Measurements from ENCODE around the gene TLR4. TPM values are rescaled to one million over a fixed set of nuclear protein-coding genes. Genes with fewer than 3 reads are reported as not detected.

The TLR4 gene
- total and polyA plus RNA-seq, 2 experiments from 2014 or later, result 0.06 to 0.17 TPM

- Mint-ChIP-seq H3K4me3 (no peak overlapping the region), H3K27ac (no peak overlapping the region), H3K27me3 (ENCODE audit: insufficient read depth, low read depth, poor library complexity) (no peaks in the 10 kb centered on the region), H3K9me3 (peaks cover 14% of the 10 kb centered on the region), H3K4me1 (peaks cover 3% of the 10 kb centered on the region; the same call in 1 of the 3 replicates), H3K36me3 (ENCODE audit: low read depth) (no peaks in the 10 kb centered on the region)
- TF ChIP-seq ZNF462 (CRISPR knock-in tag; IDR thresholded peaks at IDR 0.05) (no peak), CREB1 (CRISPR knock-in tag; IDR thresholded peaks at IDR 0.05; ENCODE audit: low read depth) (no peak), NANOG (IDR thresholded peaks at IDR 0.05; ENCODE audit: borderline replicate concordance) (no peak), REST (IDR thresholded peaks at IDR 0.05; ENCODE audit: unreplicated experiment) (no peak), POLR2AphosphoS5 (IDR thresholded peaks at IDR 0.05; ENCODE audit: low read depth) (no peak), CTCF (conservative IDR thresholded peaks at IDR 0.05; ENCODE audit: low read depth in 2 of 2) (no peak), ETS1 (IDR thresholded peaks at IDR 0.05) (no peak), EZH2phosphoT487 (IDR thresholded peaks at IDR 0.05; ENCODE audit: unreplicated experiment) (no peak), ZNF331 (CRISPR knock-in tag; IDR thresholded peaks at IDR 0.05; ENCODE audit: low read depth) (no peak), STAT1 (IDR thresholded peaks at IDR 0.05; ENCODE audit: unreplicated experiment) (no peak), ZNF114 (CRISPR knock-in tag; IDR thresholded peaks at IDR 0.05) (no peak), EZH2 (IDR thresholded peaks at IDR 0.05; ENCODE audit: low read depth, unreplicated experiment) (no peak), JUNB (IDR thresholded peaks at IDR 0.05; ENCODE audit: unreplicated experiment) (no peak)
- Histone ChIP-seq H3K27ac (ENCODE audit: low read depth) (no peak overlapping the region), H3K27me3 (ENCODE audit: insufficient read depth) (no peaks in the 10 kb centered on the region), H4K20me1 (replicated peaks; ENCODE audit: insufficient read depth) (no peaks in the 10 kb centered on the region), H3K4me3 (no peak overlapping the region), H3K4me1 (ENCODE audit: insufficient read depth) (peaks cover 8% of the 10 kb centered on the region; the same call in 1 of the 2 replicates), H2AFZ (no peak overlapping the region), H3K9me2 (ENCODE audit: insufficient read depth) (no peaks in the 10 kb centered on the region), H3K79me2 (replicated peaks; ENCODE audit: insufficient read depth) (no peaks in the 10 kb centered on the region), H3F3A (replicated peaks; ENCODE audit: low read depth) (no peaks in the 10 kb centered on the region), H3K36me3 (ENCODE audit: insufficient read depth) (no peaks in the 10 kb centered on the region), H3K4me2 (no peak overlapping the region)
- no peak for ATAC-seq
- DNase-seq (ENCODE audit: low spot score), result no peak
These were observed 25.3 kb upstream of the TLR4 start for GRCh38 chr9:117678871-117679270.

Data from GM23338 (cell line).